Measurements from ENCODE around the gene ALX4. TPM values are rescaled to one million over a fixed set of nuclear protein-coding genes. Genes with fewer than 3 reads are reported as not detected.

Gene ALX4
- total RNA-seq, 1 donor from 2014 or later, result not detected

DNA sequence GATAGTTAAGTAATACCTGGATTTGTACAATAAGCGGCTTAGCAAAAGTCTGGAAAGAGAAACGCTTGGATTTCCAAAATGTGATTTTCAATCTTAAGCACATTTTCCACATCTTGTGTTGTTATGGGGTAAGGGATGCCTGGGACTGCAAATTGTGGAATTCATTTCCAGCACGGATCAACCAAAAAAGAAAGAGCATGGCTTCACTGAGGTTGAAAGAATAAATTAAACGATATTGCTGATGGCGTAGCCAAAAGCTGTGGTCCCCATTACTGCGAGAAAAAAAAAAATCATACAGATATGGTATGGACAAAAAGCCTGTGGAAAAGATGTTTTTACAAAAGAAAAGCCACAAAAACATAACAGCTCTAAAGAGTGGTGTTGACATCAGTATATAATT is 26.0 kb upstream of the ALX4 start:
- intact Hi-C loops (cut with micrococcal nuclease), result no loop called here

GRCh38 chr11:44335052-44335760 is 25.3 kb upstream of the ALX4 start:
- intact Hi-C loops (cut with micrococcal nuclease), result no loop called here

DNA sequence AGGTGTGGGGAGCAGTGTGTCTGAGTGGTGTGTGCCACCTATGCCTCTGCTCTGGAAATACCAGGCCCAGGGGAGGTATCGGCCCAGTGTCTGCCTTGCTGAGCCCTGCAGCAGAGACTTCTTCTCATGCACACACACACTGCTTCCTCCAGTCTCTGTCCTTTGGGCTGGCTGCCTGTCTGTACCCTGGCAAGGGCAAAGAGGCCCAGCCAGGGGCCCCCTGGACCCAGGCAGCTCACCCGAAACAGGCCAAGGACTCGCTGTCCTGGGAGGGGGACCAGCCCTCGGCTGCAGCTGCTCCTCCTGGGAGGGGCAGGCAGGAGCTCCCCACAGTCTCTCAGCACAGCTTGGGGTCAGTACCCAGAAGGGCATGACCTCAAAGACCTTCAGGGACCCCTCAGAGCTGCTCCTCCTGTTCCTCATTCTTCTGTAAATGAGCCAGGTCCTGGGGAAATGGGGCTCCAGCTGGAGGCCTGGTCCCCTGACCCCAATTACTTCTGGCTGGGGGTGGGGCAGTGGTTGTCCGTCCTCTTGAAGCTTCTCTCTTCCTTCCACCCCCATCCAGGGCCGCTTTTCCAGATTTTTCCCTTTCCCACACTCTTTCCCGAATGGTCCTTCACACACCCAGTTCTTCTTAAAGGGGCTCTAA is 24.5 kb upstream of the ALX4 start:
- intact Hi-C loops (cut with micrococcal nuclease), result no loop called here

- intact Hi-C loops (cut with micrococcal nuclease), result no loop called here
These were observed 23.6 kb upstream of the ALX4 start for GRCh38 chr11:44333271-44334218.

- intact Hi-C loops (cut with micrococcal nuclease), result no loop called here
These were observed 22.7 kb upstream of the ALX4 start for GRCh38 chr11:44332665-44333064.

DNA sequence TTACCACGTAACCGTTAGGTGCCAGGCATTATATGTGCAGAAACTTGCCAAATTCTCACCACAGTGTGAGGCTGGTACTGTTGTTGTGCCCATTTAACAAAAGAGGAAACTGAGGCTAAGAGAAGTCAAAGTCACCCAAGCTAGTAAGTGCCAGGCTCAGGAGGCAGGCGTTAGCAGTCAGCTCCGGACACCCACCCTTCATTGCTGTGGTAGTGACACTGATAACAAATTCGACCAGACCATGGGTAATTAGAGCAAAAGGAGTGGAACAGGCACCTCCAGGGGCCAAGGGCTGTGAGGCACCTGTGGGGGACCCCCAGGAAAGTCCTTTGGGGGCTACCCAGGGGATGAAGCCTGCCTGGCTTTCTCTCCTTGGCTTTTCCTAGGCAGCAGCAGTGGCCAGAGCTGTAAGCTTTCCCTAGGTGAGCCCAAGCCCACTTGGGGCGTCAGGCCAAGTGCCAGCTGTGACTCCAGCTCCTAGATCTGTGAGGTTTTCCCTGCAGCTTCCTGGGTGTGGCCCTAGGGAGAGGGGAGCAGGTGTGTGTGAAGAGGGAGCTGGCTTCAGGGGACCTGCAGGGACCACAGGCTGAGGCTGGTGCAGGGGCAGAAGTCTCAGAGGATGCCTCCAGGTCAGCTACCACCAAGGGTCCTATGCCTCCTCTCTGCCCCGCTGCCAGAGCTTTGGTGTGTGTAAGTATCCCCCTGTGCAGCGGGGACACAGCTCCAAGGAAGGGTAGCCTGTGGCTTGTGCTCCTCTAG is 19.7 kb upstream of the ALX4 start:
- intact Hi-C loops (cut with micrococcal nuclease), result no loop called here

DNA sequence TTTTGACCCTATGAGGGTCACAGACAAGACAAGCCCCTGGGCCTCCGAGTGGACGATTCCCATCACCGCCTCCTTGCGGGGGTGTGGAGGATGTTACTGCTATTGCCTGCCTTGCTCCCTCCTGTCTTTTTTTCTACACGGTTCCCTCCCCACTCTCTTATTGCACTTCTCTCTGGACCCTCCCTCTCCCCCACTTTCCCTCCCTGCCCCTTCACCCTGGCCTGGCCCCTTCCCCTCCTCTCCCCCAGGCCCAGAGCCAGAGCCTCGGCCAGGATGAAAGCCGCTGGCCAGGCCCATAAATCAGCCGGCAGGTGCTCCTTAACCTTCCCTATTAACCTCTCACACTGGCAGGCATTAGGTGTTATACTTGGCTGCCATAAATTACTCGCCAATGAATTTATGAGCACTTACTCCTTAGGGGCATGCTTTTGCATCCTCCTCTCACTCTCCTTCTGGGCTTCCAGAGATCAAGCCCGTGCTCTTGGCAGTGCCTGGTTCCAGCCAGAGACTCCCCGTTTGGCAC is 18.3 kb upstream of the ALX4 start:
- intact Hi-C loops (cut with micrococcal nuclease), result no loop called here

DNA sequence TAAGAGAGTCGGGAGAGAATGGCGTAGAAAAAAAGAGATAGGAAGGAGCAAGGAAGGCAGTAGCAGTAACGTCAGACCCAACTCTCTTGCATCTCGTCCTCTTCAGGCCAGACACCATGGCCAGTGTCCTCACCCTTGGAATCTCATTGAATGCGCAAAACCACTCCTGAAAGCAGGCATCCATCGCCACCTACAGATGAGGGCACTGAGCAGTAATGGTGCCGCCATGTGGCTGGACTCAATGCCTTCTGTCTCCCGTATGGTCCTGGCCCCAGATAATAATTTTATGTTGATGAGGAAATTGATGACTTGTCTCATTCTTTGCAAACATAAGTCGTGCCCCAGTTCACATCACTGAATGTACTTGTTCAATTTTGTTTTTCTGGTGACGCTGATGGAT is 17.8 kb upstream of the ALX4 start:
- intact Hi-C loops (cut with micrococcal nuclease), result no loop called here

GRCh38 chr11:44326615-44327475 is 16.9 kb upstream of the ALX4 start:
- intact Hi-C loops (cut with micrococcal nuclease), result no loop called here

DNA sequence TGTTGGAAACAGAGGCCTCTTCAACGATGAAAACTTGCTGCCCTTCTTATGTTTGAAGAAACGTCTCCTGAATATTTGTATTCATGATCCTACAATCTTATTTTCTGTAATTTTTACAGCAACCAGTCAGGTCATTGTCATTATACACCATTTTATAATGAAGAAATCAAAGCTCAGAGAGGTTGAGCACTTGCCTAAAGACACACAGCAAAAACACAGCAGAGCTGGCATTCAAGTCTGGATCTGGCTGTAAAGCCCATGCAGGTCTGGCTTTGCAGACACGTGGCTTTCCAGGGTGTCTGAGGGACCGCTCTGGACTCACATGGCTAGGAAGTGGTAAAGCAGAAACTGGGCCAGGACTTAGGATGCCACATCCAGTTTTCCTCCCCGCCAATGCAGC is 15.8 kb upstream of the ALX4 start:
- intact Hi-C loops (cut with micrococcal nuclease), result no loop called here

GRCh38 chr11:44324749-44325525 is 15.0 kb upstream of the ALX4 start:
- intact Hi-C loops (cut with micrococcal nuclease), result no loop called here

DNA sequence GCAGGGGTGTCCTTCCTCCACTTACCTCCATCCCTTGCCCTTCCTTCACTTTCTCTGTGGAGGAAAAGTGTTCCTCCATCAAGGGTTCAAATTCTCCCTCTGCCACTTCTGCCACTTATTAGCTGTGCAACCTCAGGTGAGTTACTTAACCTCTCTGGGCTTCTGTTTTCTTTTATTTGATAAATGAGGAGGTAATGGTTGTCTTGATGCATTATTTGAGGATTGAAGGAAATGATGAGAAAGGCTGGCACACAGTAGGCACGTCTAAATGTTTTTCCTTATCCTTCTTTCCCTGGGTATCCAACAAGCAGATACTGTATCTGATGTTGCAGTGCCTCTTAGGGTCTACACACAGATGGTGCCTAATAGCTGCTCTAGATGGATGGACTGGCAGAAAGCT is 14.3 kb upstream of the ALX4 start:
- intact Hi-C loops (cut with micrococcal nuclease), result no loop called here

DNA sequence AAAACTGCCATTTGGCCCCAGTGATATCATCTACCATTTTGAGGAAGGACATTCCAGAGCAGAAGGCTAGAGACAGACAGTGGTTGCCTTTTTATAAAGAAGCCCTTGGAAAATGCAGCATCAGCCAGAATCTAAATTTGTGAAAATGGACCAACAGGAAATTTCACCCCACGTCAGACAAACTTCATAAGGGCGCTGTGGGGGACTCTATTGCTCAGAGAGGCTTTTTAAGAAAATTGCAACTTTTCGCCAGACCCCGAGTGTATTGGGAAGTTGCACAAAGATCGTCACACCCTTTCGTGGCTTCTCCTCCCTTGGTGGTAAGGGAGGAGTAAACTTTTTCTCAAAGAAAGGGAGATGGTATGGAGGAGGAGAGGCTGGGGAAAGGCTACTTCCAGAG is 12.3 kb upstream of the ALX4 start:
- intact Hi-C loops (cut with micrococcal nuclease), result no loop called here

- intact Hi-C loops (cut with micrococcal nuclease), result no loop called here
These were observed 11.1 kb upstream of the ALX4 start for GRCh38 chr11:44321059-44321458.

DNA sequence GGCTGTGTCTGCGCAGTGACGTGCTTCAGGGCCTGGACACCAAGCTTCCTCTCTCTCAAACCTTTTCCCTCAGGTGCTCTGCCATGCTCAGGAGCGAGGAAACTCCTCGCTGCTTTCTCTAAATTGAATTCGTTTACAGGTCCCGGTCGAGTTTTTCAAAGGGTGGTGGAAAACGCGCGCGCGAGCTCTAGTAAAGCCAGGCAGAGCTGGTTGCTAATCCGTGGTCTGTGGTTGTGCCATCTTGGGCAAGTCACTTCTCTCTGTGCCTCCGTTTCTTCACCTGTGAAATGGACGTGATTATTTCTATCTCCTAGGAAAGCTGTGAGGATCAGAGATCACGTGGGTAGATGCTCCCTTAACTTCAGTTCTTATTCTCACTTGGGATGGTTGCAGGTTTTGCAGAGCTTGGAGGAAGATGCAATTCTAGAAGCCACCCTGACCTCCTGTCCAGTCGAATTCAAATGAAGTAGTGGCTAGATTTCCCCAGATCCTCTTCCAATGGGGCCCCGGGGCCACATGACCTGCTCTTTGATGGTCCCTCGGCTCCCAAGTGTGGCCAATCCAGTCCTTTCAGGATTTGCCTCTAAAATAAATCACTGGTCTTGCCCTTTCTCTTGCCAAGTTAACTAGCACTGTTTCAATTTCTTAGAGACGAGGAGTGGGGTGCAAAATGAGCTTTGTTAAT is 10.5 kb upstream of the ALX4 start:
- intact Hi-C loops (cut with micrococcal nuclease), result no loop called here

- intact Hi-C loops (cut with micrococcal nuclease), result loop anchor here (2.0 kb wide), 1 partner anchor 15 kb away; no protein-coding TSS in a partner anchor
These were observed 9.8 kb upstream of the ALX4 start for GRCh38 chr11:44319552-44320288.

GRCh38 chr11:44319170-44319551 is 9.2 kb upstream of the ALX4 start:
- intact Hi-C loops (cut with micrococcal nuclease), result loop anchor here (2.0 kb wide), 1 partner anchor 14 kb away; no protein-coding TSS in a partner anchor

GRCh38 chr11:44318369-44318768 is 8.4 kb upstream of the ALX4 start:
- intact Hi-C loops (cut with micrococcal nuclease), result loop anchor here (2.0 kb wide), 1 partner anchor 14 kb away; no protein-coding TSS in a partner anchor

All from T-helper 2 cell treated with Interferon-gamma antibody and Interleukin-4, amounts not matched to agents 100 ng/mL and 5 ng/mL, for 36 hours (primary cell).